NCI-H748 (cell line): ENCODE data around the gene CADM1.
"Not testable (repeated sequence)": the region's sequence is repeated elsewhere in the genome, so short reads cannot be mapped to it uniquely, and the experiment has no call there.

Experiments used
- DNase-seq: peaks from one replicate; lab custom pipeline; 2025; ENCODE audit not compliant: unreplicated experiment; lab: John Stamatoyannopoulos, UW

Gene CADM1

GRCh38 chr11:115481528-115481927 lies 22.7 kb downstream of the CADM1 start:
- DNase-seq = no peak

DNA sequence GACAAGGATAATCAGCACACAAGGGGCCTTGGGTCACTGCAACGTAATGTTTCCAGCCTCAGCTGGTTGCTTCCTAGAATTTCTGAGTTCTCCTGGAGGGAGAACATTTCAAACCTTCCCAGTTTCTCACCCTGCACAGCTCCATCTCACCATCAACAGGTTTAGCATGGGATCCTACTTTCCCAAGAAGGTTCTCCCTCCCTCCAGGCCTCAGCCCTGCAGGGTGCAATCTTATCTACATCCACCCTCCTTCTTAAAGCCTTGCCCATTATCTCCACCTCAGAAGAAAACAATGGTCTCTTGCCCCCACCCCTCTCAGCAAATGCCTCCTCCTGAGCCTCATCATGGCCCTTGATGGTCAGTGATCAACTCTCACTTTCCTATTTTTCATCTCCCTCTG lies 23.6 kb downstream of the CADM1 start:
- DNase-seq = no peak

- peak; percentile 20 for DNase-seq
These were observed 26.8 kb downstream of the CADM1 start for GRCh38 chr11:115477410-115477809.

DNA sequence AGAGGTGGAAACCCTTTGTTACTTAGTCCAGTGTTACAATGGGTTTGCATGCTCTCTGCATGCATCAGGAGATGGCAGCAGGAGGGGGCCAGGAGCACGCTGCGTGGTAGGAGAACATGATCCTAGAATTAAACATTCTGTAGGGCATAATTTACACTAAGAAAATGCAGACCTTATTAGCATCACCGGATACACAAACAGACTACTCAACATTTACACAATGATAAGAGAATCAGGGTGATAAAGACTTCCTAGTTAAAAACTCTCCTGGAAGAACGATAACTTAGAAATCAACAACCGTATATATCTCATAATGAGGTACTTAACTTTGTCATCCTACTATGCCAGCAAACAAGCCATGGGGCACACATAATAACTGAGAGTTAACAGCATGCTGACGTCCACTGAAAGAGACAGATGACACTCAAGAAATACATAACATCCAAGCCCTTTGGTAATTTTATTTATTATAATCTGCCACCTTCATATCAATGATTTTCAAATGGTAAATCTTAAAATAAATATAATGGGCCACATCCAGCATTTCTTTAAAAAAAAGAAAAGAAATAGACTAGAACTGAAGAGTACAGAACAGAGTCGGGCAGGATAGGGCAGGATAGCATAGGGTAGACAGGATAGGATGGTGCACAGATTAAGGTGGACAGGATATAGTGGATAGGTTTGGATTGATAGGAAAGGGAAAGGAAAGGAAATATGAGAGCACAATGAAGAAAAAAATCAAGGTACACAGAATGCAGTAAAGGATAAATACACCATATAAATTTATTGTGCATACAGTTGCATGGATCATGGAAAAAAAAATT lies 27.5 kb downstream of the CADM1 start:
- DNase-seq = peak; percentile 85

GRCh38 chr11:115475564-115475963 lies 28.7 kb downstream of the CADM1 start:
- no peak for DNase-seq

DNA sequence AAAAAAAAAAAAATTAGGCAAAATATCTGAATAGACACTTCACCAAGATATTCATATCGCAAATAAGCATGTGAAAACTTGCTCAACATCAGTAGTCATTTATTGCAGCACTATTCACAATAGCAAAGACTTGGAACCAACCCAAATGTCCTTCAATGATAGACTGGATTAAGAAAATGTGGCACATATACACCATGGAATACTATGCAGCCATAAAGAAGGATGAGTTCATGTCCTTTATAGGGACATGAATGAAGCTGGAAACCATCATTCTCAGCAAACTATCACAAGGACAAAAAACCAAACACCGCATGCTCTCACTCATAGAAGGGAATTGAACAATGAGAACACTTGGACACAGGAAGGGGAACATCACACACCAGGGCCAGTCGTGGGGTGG lies 29.9 kb downstream of the CADM1 start:
- not testable (repeated sequence) for DNase-seq

DNA sequence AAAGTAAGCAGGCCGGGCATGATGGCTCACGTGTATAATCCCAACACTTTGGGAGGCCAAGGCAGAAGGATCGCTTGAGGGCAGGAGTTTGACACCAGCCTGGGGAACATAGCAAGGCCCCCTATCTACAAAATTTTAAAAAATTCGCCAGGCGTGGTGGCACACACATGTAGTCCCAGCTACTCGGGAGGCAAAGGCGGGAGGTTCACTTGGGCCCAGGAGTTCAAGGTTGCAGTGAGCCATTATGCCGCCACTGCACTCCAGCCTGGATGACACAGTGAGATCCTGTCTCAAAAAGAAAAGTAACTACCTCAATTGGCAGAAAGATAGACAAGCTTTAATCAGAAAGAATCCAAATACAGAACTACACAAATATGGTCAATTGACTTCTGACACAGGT lies 31.0 kb downstream of the CADM1 start:
- no peak for DNase-seq

GRCh38 chr11:115471367-115471766 lies 32.8 kb downstream of the CADM1 start:
- peak; percentile 2 for DNase-seq

DNA sequence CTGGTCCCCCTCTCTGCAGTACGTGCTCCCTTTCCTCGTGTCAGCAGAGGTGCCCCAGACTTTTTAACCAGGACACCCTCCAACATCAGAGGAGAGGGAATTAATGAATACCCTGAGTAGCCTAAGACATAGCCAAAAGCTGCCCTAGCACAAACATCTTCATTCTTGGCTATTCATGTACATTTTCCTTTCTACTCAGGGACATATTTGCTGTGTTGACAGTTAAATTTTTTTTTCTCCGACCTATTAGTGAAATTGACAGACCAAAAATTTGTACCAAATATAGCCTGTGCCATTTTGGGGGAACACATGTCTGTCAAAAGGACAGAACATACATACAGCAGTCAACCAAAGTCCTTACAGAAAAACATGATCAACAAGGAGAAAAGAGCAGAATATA lies 33.3 kb downstream of the CADM1 start:
- no peak for DNase-seq

- no peak for DNase-seq
These were observed 34.9 kb downstream of the CADM1 start for GRCh38 chr11:115469361-115469760.

- no peak for DNase-seq
These were observed 38.1 kb downstream of the CADM1 start for GRCh38 chr11:115466122-115466521.

GRCh38 chr11:115464269-115464668 lies 39.9 kb downstream of the CADM1 start:
- no peak for DNase-seq

DNA sequence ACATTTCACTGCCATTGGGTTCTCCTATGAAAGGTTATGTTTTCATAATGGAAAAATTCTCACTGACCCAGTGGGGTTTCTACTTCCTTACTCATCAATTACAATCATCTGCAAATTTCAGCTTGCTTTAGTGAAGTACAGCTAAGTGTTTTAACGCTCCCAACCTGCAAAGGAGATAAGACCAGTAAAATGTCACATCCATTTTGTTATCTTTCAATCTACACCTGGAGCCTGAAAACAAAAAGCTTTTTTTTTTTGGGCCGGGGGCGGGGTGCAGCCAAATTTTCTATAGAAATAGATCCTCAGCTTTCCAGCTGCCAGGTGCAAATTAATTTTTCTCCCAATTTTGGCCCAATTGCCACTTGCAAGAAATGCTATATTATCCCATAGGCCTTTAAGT lies 40.6 kb downstream of the CADM1 start:
- peak; percentile 41 for DNase-seq

GRCh38 chr11:115462757-115463156 lies 41.5 kb downstream of the CADM1 start:
- DNase-seq = no peak

- DNase-seq = no peak
These were observed 42.1 kb downstream of the CADM1 start for GRCh38 chr11:115462004-115462541.

GRCh38 chr11:115460512-115460911 lies 43.7 kb downstream of the CADM1 start:
- no peak for DNase-seq

DNA sequence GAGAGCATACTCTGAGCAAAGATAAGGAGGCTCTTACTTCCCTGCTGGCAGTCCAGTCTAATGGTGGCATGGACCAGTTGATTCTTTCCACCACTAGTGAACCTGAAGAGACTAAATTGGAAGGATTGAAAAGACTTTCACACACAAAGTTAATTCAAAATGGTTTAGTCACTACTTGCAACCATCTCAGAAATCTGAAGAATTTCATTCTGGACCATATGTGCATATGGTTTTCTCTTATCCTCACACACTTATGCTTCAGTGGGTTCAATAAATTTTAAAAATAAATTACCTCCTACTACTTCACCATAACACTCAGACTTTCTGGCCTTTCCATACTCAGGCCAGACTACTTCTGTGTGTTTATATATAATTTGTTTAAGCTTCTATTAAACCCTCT lies 44.7 kb downstream of the CADM1 start:
- no peak for DNase-seq

GRCh38 chr11:115458877-115459276 lies 45.3 kb downstream of the CADM1 start:
- peak; percentile 75 for DNase-seq

- no peak for DNase-seq
These were observed 48.2 kb downstream of the CADM1 start for GRCh38 chr11:115456019-115456418.

- no peak for DNase-seq
These were observed 48.6 kb downstream of the CADM1 start for GRCh38 chr11:115455613-115456012.

DNA sequence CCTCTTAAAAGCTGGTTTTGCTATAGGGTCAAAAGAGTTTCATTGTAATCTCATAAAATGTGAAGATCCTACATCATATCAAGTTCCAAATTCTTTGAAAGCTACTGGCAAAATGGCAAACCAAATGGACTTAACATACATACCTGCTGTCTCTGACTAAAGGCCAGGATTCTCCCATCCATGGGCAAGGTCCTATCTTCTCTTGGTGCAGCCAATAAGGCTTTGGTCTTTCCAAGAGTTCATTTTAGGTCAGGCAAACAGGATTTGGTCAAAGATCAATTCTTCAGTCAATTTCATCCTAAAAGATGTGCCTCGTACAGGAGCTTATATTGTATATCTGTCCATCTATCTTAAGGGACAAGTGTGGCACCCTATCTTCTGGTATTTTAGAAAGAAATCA lies 49.7 kb downstream of the CADM1 start:
- no peak for DNase-seq

DNA sequence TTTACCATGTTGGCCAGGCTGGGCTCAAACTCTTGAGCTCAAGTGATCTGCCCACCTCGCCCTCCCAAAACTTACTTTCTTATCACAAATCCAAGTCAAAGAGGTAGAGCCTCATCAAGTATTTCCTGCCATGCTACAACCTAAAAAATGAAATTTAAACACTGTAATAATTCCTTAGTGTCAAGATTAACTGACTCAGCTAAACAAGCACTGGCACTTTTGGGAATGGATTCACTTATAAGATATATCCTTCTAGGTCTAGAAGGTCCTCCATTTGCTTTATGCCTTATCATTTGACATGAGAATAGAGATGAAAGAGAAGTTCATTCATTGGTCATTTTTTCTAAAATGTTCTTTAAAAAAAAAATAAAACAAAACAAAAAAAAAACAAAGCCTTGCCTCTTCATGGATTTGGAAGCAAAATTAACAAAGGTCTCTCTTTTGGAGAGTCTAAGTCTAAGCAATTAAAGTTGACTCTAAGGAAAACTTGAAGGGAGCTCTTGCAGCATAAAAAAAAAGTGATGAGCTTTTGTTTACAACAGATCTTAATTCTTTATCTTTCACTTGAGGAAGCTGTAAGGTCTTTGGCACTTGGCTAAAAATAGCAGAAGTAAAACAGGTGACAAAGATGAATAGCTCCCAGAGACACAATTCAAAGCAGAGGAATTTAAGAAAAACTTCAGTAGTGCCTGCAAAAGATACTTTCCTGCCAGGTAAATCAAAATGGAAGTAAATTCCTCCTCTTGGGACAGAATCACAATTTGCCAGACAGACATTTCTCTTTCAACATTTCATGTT lies 50.3 kb downstream of the CADM1 start:
- DNase-seq = no peak
